Measurements from ENCODE around the gene PRDM7. TPM values are rescaled to one million over a fixed set of nuclear protein-coding genes. Genes with fewer than 3 reads are reported as not detected.

PRDM7 gene
- total and polyA plus RNA-seq, 2 of the 4 experiments (the other 2 are of a cell fraction): not detected

DNA sequence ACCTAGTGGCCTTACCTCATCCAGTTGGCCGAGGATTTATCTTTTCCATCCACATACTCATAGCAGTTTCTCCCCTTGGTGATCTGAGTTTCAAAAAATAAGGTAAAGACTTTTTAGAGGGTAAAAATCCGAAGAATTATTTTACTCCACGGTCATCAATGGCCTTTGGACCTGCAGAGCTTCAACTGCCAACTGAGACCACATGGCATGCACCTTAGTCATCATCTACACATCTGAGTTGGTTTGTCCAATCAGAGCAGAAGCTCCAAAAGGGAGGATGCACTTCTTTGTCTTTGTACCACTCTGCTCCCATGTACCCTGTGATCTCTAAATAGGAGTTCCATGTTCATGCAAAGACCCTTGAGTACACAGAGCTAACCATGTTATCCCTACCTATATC lies 15.7 kb downstream of the PRDM7 start:
- Histone ChIP-seq H4K5ac (ENCODE audit: low read depth, low read length) (no peak overlapping the region), H3K23ac (ENCODE audit: low read depth, low read length) (no peak overlapping the region), H3K79me1 (ENCODE audit: low read depth in 1 of 2, low read length in 2 of 2) (no peaks in the 10 kb centered on the region), H2AK9ac (replicated peaks; ENCODE audit: low read depth, low read length, poor library complexity) (no peak overlapping the region), H3K9ac (ENCODE audit: low read depth, low read length) (no peak overlapping the region), H3K27me3 (ENCODE audit: control insufficient read depth, insufficient read depth, low read length) (peaks cover 10% of the 10 kb centered on the region), H2BK20ac (ENCODE audit: low read depth, low read length) (no peak overlapping the region), H3K27ac (ENCODE audit: insufficient read depth, low read length) (no peak overlapping the region), H2BK120ac (ENCODE audit: low read depth, low read length) (no peak overlapping the region), H3K4me3 (ENCODE audit: insufficient read depth, low read depth, low read length) (no peak overlapping the region), H2BK5ac (ENCODE audit: low read depth, low read length, poor library complexity, severe bottlenecking) (no peak overlapping the region), H3K9me3 (ENCODE audit: control insufficient read depth, insufficient read depth, low read length) (no peaks in the 10 kb centered on the region), H2AFZ (replicated peaks; ENCODE audit: low read length, poor library complexity) (no peak overlapping the region), H2AK5ac (ENCODE audit: low read depth, low read length) (no peak overlapping the region), H3K18ac (ENCODE audit: low read depth, low read length) (no peak overlapping the region), H3K56ac (ENCODE audit: extremely low read depth, insufficient read depth, low read length) (no peak overlapping the region), H4K91ac (ENCODE audit: insufficient read depth, low read depth, low read length) (no peak overlapping the region), H4K8ac (ENCODE audit: low read depth in 2 of 2, low read length in 2 of 2) (no peak overlapping the region), H3K36me3 (ENCODE audit: control insufficient read depth, insufficient read depth, low read length) (no peaks in the 10 kb centered on the region), H3K4me2 (ENCODE audit: low read depth, low read length) (no peak overlapping the region), H3K14ac (replicated peaks; ENCODE audit: low read depth, low read length) (no peak overlapping the region), H2BK15ac (ENCODE audit: low read depth, low read length) (no peak overlapping the region), H3K4ac (ENCODE audit: low read depth, low read length) (no peak overlapping the region), H4K20me1 (ENCODE audit: insufficient read depth, low read length) (no peaks in the 10 kb centered on the region), H3K4me1 (ENCODE audit: control insufficient read depth, insufficient read depth, low read length) (peaks cover 7% of the 10 kb centered on the region), H3K9me1 (ENCODE audit: insufficient read depth, low read length) (no peaks in the 10 kb centered on the region)
- BruUV-seq (replicated peaks): no TSS peak
- DNase-seq: peak; percentile 40
- CTCF ChIA-PET: no interaction called here
- intact Hi-C loops (cut with micrococcal nuclease): no loop called here
- in situ Hi-C loops (cut with MboI; ENCODE audit: low sequenced_read_pairs): no loop called here
- TF ChIP-seq NFE2L2 (IDR thresholded peaks at IDR 0.05; ENCODE audit: low read depth, low read length) (no peak), RCOR1 (IDR thresholded peaks at IDR 0.05; ENCODE audit: insufficient replicate concordance, low read length) (no peak), CHD1 (IDR thresholded peaks at IDR 0.05; ENCODE audit: low read depth, low read length) (no peak), ELK1 (IDR thresholded peaks at IDR 0.05; ENCODE audit: borderline replicate concordance, low read depth, low read length) (no peak), SMC3 (IDR thresholded peaks at IDR 0.05; ENCODE audit: low read depth, low read length) (no peak), MAZ (IDR thresholded peaks at IDR 0.05; ENCODE audit: borderline replicate concordance, low read depth, low read length) (no peak), CEBPB (IDR thresholded peaks at IDR 0.05; ENCODE audit: low read depth, low read length) (no peak), FOS (IDR thresholded peaks at IDR 0.05; ENCODE audit: low read depth, low read length) (no peak), MXI1 (IDR thresholded peaks at IDR 0.05; ENCODE audit: borderline replicate concordance, low read depth, low read length) (no peak), RAD21 (IDR thresholded peaks at IDR 0.05; ENCODE audit: low read length) (no peak), RFX5 (IDR thresholded peaks at IDR 0.05; ENCODE audit: low read depth, low read length) (no peak), MAFK (IDR thresholded peaks at IDR 0.05; ENCODE audit: low read depth, low read length) (no peak), POLR2A (IDR thresholded peaks at IDR 0.05; ENCODE audit: low read depth, low read length) (no peak), CTCF (conservative IDR thresholded peaks at IDR 0.05; ENCODE audit: low read depth, low read length) (no peak), BHLHE40 (IDR thresholded peaks at IDR 0.05; ENCODE audit: low read depth, low read length) (no peak)
- TF ChIP-seq, protein P1, sequence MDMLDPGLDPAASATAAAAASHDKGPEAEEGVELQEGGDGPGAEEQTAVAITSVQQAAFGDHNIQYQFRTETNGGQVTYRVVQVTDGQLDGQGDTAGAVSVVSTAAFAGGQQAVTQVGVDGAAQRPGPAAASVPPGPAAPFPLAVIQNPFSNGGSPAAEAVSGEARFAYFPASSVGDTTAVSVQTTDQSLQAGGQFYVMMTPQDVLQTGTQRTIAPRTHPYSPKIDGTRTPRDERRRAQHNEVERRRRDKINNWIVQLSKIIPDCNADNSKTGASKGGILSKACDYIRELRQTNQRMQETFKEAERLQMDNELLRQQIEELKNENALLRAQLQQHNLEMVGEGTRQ (IDR thresholded peaks at IDR 0.05; ENCODE audit: low read depth, low read length): no peak
- POLR2A ChIA-PET (ENCODE audit: unreplicated experiment): no interaction called here
- dilution Hi-C loops (cut with HindIII; ENCODE audit: low sequenced_read_pairs, unreplicated experiment): no loop called here
- 100% methylated on average over 1 of the region's 3 CpGs; no CpG with 5 or more reads in 1 of the 2 experiments for WGBS, 2 experiments (ENCODE audit: extremely low coverage in 2 of 2, insufficient read length in 1 of 2)
- no peak for ATAC-seq (ENCODE audit: low read depth)

All from IMR-90 (cell line).